ENCODE results near the gene CPE.

CPE gene

GRCh38 chr4:165393704-165394103, 14.9 kb downstream of the CPE start:
- no peak for TF ChIP-seq CTCF (IDR thresholded peaks at IDR 0.05)

DNA sequence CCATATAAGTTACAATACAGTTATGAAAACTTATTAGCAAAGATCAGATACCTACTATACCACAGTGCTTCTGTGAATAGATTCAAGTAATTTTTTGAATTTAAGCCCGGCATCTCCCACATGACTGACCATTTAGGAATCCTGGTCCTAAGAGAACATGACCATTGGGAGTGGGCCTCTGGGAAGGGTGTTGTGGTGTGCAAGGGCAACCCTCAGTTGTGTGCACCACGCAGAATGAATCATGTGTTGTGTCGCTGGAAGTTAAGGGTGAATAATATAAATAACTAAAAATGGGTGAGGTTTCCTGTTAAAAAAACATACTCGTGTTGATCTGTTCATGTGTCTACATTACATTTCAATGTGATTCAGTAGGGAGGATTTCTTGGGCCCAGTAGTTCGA, 15.5 kb downstream of the CPE start:
- no peak for TF ChIP-seq CTCF (IDR thresholded peaks at IDR 0.05)

- TF ChIP-seq CTCF (IDR thresholded peaks at IDR 0.05) = no peak
Observed at GRCh38 chr4:165398570-165398969, 19.8 kb downstream of the CPE start.

DNA sequence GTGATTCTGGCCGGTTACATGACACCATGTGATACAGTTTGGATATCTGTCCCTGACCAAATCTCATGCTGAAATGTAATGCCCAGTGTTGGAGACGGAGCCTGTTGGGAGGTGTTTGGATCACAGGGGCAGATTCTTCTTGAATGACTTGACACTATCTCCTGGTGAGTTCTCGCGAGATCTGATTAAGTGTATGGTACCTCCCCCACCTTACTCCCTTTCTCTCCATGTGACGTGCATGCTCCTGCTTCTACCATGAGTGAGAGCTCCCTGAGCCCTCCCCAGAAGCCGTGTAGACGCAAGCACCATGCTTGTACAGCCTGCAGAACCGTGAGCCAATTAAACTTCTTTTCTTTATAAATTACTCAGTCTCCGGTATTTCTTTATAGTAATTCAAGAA, 23.6 kb downstream of the CPE start:
- no peak for TF ChIP-seq CTCF (IDR thresholded peaks at IDR 0.05)

DNA sequence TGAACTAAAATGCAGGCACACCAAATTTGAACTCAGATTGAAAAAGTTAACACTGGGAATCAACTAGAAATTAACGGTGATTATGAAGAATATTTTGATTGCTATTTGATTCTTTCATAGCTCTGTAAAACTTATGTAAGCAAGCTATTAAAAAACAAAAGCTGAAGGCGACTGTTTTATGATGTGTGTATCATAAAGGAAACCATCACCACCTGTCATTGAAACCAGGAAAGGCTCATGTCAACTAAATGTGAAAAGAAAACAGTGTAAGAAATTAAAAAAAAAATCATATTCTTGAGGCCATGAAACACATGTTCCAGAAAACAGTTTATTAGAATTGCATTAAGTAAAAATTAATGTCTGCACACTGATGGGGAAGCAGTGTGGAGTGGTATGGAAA, 24.2 kb downstream of the CPE start:
- no peak for TF ChIP-seq CTCF (IDR thresholded peaks at IDR 0.05)

DNA sequence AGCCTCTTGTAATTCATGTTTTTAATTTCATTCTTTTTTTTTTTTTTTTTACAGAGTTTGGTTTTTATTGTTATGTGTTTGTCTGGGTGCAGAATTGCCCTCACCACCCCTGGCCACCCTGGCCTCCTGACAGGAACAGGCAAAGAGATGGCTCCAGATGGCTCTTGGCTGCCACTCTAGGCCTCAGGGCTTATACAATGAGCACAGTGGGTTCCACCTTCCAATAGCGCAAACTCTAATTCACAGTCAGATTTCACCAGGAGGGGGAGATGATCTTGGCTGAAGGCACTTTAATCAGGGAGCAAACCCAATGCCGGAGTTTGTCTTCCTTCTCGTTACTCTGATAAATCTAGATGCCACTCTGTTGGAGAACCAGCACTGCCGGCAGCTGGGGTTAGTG, 24.8 kb downstream of the CPE start:
- no peak for TF ChIP-seq CTCF (IDR thresholded peaks at IDR 0.05)

DNA sequence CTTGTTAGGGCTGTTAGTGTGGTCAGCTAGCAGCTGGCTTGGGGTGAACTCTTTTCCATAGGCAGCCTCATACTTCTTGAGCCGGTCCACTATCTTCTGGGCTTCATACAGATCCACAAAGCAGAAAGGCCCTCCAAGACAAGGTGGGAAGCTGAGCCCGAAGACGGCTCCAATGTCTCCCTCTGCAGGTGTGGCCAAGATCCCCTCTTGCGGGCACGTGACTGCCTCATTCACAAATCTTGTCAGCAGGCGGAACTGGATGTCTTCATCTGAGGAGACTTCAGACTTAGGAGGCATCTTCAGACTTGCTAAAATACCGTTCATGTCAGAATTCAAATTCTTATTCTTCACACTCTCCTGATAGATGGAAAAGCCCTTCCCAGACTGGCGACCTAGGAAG, 25.3 kb downstream of the CPE start:
- TF ChIP-seq CTCF (IDR thresholded peaks at IDR 0.05) = no peak

DNA sequence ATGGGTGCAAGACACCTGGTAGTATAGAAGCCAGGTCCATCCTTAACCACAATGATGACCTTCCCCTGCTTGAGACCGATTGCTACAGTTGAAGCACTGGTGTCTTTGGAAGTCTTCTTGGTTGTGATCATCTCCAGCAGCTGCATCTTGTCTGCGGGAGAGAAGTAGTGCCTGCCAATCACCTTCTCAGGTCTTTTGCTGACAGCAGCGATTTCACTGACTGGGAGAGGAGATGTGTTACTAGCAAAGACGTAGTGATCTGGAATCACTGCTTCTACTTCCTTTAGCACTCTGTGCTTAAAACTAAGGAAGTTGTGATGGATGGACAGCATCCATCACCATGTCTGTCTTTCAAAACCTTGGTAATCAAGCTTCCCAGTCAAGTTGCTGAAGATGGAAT, 25.9 kb downstream of the CPE start:
- no peak for TF ChIP-seq CTCF (IDR thresholded peaks at IDR 0.05)
